Spleen (tissue), 11 donors: ENCODE data around the gene DNMT1. TPM values are rescaled to one million over a fixed set of nuclear protein-coding genes. Genes with fewer than 3 reads are reported as not detected.

Source experiments
- DNase-seq: peaks from one replicate; pipeline ENCODE4 v3.0.0-alpha.2; 2020
- H3K27ac ChIP-seq, 8 donors: fragments of 200-600 bp; sonication (generic) in 7 of 8; 1 replicate in 4 of 8; 2 replicates in 4 of 8; pipeline versions ENCODE4 v1.5.0 to v1.8.0; 2016 to 2021; ENCODE audit warnings: inconsistent platforms in 4 of 8, mild to moderate bottlenecking in 4 of 8, moderate library complexity in 1 of 8
- H3K27me3 ChIP-seq, 7 donors: fragments of 200-600 bp; sonication (generic) in 6 of 7; replicated peaks in 1 of 7; 1 replicate in 4 of 7; 2 replicates in 3 of 7; pipeline versions ENCODE4 v1.5.0 to v1.8.0; 2016 to 2021; ENCODE audit warnings: inconsistent platforms in 3 of 7, mild to moderate bottlenecking in 1 of 7
- H3K36me3 ChIP-seq, 6 donors: fragments of 200-600 bp; sonication (generic) in 5 of 6; 1 replicate in 4 of 6; 2 replicates in 2 of 6; pipeline versions ENCODE4 v1.5.0 to v1.8.0; 2016 to 2021; ENCODE audit warnings: inconsistent platforms in 2 of 6
- H3K4me1 ChIP-seq, 6 donors: fragments of 200-600 bp; sonication (generic) in 5 of 6; 1 replicate in 3 of 6; 2 replicates in 3 of 6; pipeline versions ENCODE4 v1.5.0 to v1.8.0; 2016 to 2021; ENCODE audit warnings: inconsistent platforms in 3 of 6
- H3K4me3 ChIP-seq, 8 donors: fragments of 200-600 bp; sonication (generic) in 7 of 8; 1 replicate in 4 of 8; 2 replicates in 4 of 8; pipeline versions ENCODE4 v1.5.0 to v1.8.0; 2016 to 2021; ENCODE audit warnings: inconsistent platforms in 4 of 8, mild to moderate bottlenecking in 4 of 8, moderate library complexity in 2 of 8
- H3K9me3 ChIP-seq, 8 donors: fragments of 200-600 bp; sonication (generic) in 7 of 8; 1 replicate in 4 of 8; 2 replicates in 4 of 8; pipeline versions ENCODE4 v1.5.0 to v1.8.0; 2016 to 2021; ENCODE audit warnings: inconsistent platforms in 4 of 8
- CTCF ChIP-seq, 11 experiments: fragments of 200-600 bp in 7 of 11; fragments of 450-650 bp in 4 of 11; sonication (generic) in 4 of 11; IDR thresholded peaks in 8 of 11; conservative IDR thresholded peaks in 3 of 11; 1 replicate in 7 of 11; 2 replicates in 4 of 11; pipeline versions ENCODE4 v1.4.0 to v1.8.0; 2016 to 2021; ENCODE audit warnings: antibody characterized with exemption in 11 of 11, inconsistent platforms in 4 of 11, mild to moderate bottlenecking in 1 of 11
- POLR2A ChIP-seq, 3 donors: fragments of 450-650 bp; IDR thresholded peaks; one replicate each; pipeline ENCODE4 v1.5.1; 2017; ENCODE audit warnings: antibody characterized with exemption in 3 of 3, mild to moderate bottlenecking in 1 of 3
- POLR2AphosphoS5 ChIP-seq, 3 donors: sonication (generic); formaldehyde crosslinking; IDR thresholded peaks; one replicate each; pipeline ENCODE4 v1.5.1; 2017; ENCODE audit warnings: antibody characterized with exemption in 3 of 3
- WGBS, 5 donors: extraction: QIAGEN DNeasy Blood & Tissue Kit in 3 of 5; methylation state at CpG; one replicate each; pipeline versions ENCODE4 v1.1.5 to v1.1.7; 2013 to 2018; 5-methylcytosine and 5-hydroxymethylcytosine counted together
- intact Hi-C: fragments of 100-400 bp; cut with DNase I; formaldehyde crosslinking; loops from one replicate; pipeline ENCODE4 v1.15.0; 2023; ENCODE audit warnings: low total_unique reads
- polyA plus RNA-seq, 3 donors: library from polyadenylated mRNA; stranded (reverse); fragments of 200-250 nt; gene quantifications; one replicate each; pipeline ENCODE4 v1.2.1, GENCODE V29; 2013
- total RNA-seq, 7 donors: library from RNA; depleted of rRNA in 3 of 7; stranded (reverse); fragments of >200 nt in 3 of 7; fragmentation: NEBNext Ultra II Directional in 4 of 7; extraction: Animal tissue kit (Norgen Biotek cat#: 25700) in 4 of 7; gene quantifications; one replicate each; pipeline versions ENCODE4 v1.1.0 to v1.2.1, GENCODE V29; 2016 to 2021
- donor health status: healthy with polysubstance abuse.
- donor health status: DM: no; HTN: no; CAD: no; lungs with moderate emphysema.
- donor health status: DM: no; HTN: no; CAD: no.
- donor health status: Bipolar disorder and iron deficiency.
- donor health status: healthy.
- donor health status: DM: no; HTN: no; CAD: no.
- donor health status: DM: yes; HTN: yes; CAD: no.

DNMT1 gene
- total and polyA plus RNA-seq, 10 donors: 40.6 to 131 (median 71.8) TPM

GRCh38 chr19:10211691-10212090, 16.9 kb upstream of the DNMT1 start:
- TF ChIP-seq POLR2A (IDR thresholded peaks at IDR 0.05): no peak
- Histone ChIP-seq H3K4me1 (no peaks in the 10 kb centered on the region), H3K4me3 (no peak overlapping the region), H3K27me3 (no peaks in the 10 kb centered on the region), H3K36me3 (no peaks in the 10 kb centered on the region), H3K9me3 (peaks cover 0 to 8% (median 5%) of the 10 kb centered on the region in 8 donors), H3K27ac (no peak overlapping the region)
- WGBS, 5 donors: 85 to 96% (median 94%) methylated on average over 6 of the region's 6 CpGs
- DNase-seq: no peak
- intact Hi-C loops: no loop called here

DNA sequence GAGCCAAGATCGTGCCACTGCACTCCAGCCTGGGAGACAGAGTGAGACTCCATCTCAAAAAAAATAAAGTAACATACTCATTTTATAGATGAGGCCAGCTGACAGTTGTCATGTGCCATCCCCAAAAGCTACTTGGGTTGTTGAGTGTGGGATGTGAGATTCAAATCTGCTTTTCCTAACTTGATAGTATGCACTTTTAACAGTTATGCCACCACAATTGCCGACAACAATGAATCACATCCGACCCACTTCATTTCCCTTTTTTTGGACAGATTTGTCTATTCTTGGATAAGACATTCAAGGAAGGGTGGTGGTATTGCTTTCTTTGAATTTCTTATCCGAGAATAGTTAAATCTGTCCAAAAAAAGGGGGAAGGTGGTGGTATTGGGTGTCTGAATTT, 16.3 kb upstream of the DNMT1 start:
- peaks cover 0 to 8% (median 5%) of the 10 kb centered on the region in 8 donors for H3K9me3 ChIP-seq
- intact Hi-C loops: no loop called here
- H3K4me3 ChIP-seq: no peak overlapping the region
- H3K27ac ChIP-seq: no peak overlapping the region
- no peaks in the 10 kb centered on the region for H3K27me3 ChIP-seq
- 71 to 86% (median 73%) methylated on average over 4 of the region's 4 CpGs for WGBS, 5 donors
- no peaks in the 10 kb centered on the region for H3K36me3 ChIP-seq
- DNase-seq: no peak
- TF ChIP-seq CTCF (IDR thresholded peaks at IDR 0.05 in 8 of 11, conservative IDR thresholded peaks at IDR 0.05 in 3 of 11) (no peak), POLR2A (IDR thresholded peaks at IDR 0.05) (no peak)
- no peaks in the 10 kb centered on the region for H3K4me1 ChIP-seq

- H3K9me3 ChIP-seq: peaks cover 0 to 8% (median 5%) of the 10 kb centered on the region in 8 donors
- no peak overlapping the region for H3K4me3 ChIP-seq
- no peaks in the 10 kb centered on the region for H3K36me3 ChIP-seq
- H3K27me3 ChIP-seq: no peaks in the 10 kb centered on the region
- H3K27ac ChIP-seq: no peak overlapping the region
- no peaks in the 10 kb centered on the region for H3K4me1 ChIP-seq
- WGBS, 5 donors: 37 to 64% (median 47%) methylated on average over 4 of the region's 4 CpGs
- TF ChIP-seq CTCF (IDR thresholded peaks at IDR 0.05 in 8 of 11, conservative IDR thresholded peaks at IDR 0.05 in 3 of 11) (no peak), POLR2AphosphoS5 (IDR thresholded peaks at IDR 0.05) (no peak), POLR2A (IDR thresholded peaks at IDR 0.05) (no peak)
- intact Hi-C loops: no loop called here
- no peak for DNase-seq
Observed at GRCh38 chr19:10209315-10209714, 14.6 kb upstream of the DNMT1 start.

DNA sequence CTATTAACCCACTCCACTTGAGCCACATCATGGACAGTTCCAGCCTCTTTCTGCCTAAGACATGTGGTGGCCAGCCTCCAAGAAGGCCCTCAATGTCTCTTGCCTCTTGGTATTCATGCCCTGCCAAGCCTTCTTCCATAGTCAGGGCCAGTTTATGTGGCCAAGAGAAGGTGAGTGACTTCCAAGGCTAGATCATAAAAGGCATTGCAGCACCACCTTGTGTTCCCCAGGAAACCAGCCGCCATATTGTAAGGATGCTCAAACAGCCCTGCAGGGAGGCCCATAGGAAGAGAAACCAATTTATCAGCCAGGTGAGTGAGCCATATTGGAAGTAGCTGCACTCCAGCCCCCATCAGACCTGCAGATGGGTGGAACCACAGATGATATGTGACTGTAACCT, 12.3 kb upstream of the DNMT1 start:
- no peaks in the 10 kb centered on the region for H3K36me3 ChIP-seq
- intact Hi-C loops: no loop called here
- H3K27me3 ChIP-seq: no peaks in the 10 kb centered on the region
- H3K4me1 ChIP-seq: no peaks in the 10 kb centered on the region
- peaks cover 0 to 8% (median 5%) of the 10 kb centered on the region in 8 donors for H3K9me3 ChIP-seq
- TF ChIP-seq CTCF (IDR thresholded peaks at IDR 0.05 in 8 of 11, conservative IDR thresholded peaks at IDR 0.05 in 3 of 11): no peak
- no peak for TF ChIP-seq POLR2AphosphoS5 (IDR thresholded peaks at IDR 0.05)
- no peak for TF ChIP-seq POLR2A (IDR thresholded peaks at IDR 0.05)
- WGBS, 5 donors: 80 to 100% (median 96%) methylated on average over 1 of the region's 1 CpG
- DNase-seq: no peak
- H3K27ac ChIP-seq: no peak overlapping the region
- H3K4me3 ChIP-seq: no peak overlapping the region
